NT2/D1 (cell line): ENCODE results near the gene ASCL1.

Source experiments
- SUZ12 ChIP-seq: IDR thresholded peaks from 2 replicates; pipeline ENCODE4 v1.6.1; 2011; ENCODE audit not compliant: insufficient read length, insufficient read depth; ENCODE audit errors: extremely low read depth
- YY1 ChIP-seq: IDR thresholded peaks from 2 replicates; pipeline ENCODE4 v1.6.1; 2011; ENCODE audit not compliant: insufficient read length, insufficient read depth
- ZNF274 ChIP-seq: IDR thresholded peaks from 2 replicates; pipeline ENCODE4 v1.6.1; 2011; ENCODE audit warnings: mild to moderate bottlenecking, low read depth, low read length

GRCh38 chr12:102980350-102980749, 22.9 kb downstream of the ASCL1 start:
- no peak for TF ChIP-seq SUZ12
- TF ChIP-seq ZNF274, result no peak
- TF ChIP-seq YY1, result no peak
